Measurements from ENCODE around the gene TOR3A.
"Not testable (repeated sequence)": the region's sequence is repeated elsewhere in the genome, so short reads cannot be mapped to it uniquely, and the experiment has no call there.

Gene TOR3A, protein sequence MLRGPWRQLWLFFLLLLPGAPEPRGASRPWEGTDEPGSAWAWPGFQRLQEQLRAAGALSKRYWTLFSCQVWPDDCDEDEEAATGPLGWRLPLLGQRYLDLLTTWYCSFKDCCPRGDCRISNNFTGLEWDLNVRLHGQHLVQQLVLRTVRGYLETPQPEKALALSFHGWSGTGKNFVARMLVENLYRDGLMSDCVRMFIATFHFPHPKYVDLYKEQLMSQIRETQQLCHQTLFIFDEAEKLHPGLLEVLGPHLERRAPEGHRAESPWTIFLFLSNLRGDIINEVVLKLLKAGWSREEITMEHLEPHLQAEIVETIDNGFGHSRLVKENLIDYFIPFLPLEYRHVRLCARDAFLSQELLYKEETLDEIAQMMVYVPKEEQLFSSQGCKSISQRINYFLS

DNA sequence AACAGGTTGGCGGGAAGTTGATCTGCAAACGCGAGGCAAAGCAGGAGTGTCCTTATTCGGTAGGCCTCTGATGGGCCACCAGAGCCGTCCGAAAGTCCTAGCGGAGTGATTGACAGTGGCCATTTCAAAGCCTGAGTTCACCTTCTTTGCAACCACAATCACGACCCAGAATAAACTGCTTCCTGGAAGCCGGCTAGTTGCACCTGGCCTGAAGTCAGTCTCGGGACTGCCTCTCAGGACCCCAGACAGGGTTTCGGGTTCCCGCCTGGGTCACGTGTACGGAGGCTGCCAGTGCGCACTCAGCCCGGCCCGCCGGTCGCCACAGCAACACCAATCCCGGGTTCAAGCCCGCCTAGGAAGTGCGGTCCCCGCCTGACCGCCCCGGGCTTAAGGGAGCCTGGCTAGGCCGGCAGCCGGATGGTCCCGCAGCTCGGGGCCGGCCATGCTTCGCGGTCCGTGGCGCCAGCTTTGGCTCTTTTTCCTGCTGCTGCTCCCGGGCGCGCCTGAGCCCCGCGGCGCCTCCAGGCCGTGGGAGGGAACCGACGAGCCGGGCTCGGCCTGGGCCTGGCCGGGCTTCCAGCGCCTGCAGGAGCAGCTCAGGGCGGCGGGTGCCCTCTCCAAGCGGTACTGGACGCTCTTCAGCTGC, at the start of gene TOR3A:
TOR3A (plus strand) TSS at position 384 of the 646 bp plus-strand sequence; CDS start at position 443, 59 bp downstream.
- peak; percentile 95 for DNase-seq

DNA sequence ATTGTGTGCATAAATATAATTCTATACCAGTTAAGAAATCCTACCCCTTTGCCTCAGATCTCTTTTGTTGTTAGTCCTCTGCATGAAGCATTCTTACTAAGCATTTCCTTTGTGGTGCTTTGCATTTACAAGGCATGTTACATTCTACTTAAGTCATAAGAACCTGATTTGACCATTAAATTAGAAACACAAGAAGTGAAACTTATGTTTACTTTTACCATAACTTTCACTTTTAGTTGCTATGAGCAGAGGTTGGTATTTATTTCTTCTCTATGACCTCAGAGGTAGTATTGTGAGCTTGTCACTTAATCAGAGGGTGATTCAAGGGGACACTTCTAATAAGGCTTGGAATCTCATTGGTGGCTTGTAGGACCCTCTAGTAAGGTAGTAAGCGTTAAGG, 47.1 kb upstream of the TOR3A start:
- no peak for DNase-seq

DNA sequence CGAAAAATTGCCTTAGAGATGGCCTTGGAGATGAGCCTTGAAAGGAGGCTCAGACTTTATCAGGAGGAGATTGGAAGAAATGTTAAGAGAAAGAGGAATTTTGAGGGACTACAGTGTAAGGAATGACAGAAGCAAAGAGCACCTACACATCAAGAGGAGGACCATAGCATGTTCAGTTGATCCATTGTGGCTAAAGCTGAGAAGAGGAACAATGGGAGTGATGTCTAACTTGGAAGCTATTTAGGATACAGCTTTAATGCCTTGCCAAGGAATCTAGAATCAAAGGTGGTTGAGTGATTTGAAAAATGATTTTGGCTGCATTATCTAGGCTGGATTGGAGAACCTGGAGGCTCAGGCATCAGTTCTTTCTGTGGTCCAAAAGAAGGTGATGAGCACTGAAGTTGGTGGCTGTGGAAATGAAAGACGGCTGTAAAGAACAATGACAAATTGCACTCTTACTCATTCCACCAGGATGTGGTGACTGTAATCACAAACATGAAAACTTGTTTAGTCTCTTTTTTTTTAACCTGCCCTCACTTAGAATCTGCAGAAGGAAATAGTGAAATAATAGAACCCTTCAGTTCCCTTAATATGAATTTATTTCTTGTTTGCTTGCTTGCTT, 44.9 kb upstream of the TOR3A start:
- DNase-seq, result no peak

DNA sequence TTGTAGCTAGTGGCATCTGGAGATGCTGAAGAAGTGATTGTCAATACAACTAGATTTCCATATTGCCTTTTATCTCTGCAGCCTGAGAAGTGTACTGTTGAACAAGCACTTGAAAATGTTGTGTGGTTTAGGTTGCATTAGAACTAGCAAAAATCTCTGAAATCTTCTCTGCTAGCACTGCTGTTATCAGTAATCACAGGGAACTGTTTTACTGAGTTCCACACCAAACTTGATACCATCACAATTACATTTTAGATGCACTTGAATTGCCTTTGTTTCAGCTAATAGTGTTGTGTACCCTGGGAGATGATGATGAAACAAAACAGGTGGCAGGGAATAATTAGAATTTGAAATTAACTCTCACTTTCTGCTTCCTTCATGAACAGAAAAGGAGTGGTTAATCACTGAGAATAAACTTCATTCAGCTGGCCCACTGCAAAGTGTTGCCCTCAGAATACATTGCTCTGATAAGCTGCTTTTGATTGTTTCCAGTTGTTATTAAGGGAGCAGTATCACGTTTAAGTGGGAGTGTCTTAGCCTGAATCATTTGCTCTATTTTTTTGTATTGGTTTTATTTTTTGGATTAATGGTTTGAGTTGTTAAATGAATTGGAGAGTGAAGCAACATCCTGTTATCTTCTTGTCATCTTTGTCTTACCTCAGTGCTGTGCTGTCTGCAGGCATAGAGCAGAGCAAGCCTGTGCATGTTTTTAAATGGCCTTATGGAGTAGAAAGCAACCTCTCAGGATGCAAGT, 43.2 kb upstream of the TOR3A start:
- peak; percentile 58 for DNase-seq

DNA sequence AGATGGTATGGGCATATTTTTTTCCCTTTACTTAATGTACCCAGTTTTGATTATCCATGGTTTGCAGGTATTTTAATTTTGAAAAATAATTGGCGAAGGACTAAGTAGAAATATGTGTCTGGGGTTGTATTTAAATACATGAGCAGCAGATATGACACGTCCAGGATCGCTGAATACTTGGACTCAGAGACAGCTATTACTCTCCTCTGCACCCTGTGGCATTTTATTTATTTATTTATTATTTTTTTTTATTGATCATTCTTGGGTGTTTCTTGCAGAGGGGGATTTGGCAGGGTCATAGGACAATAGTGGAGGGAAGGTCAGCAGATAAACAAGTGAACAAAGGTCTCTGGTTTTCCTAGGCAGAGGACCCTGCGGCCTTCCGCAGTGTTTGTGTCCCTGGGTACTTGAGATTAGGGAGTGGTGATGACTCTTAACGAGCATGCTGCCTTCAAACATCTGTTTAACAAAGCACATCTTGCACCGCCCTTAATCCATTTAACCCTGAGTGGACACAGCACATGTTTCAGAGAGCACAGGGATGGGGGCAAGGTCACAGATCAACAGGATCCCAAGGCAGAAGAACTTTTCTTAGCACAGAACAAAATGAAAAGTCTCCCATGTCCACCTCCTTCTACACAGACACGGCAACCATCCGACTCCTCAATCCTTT, 42.2 kb upstream of the TOR3A start:
- not testable (repeated sequence) for DNase-seq

DNA sequence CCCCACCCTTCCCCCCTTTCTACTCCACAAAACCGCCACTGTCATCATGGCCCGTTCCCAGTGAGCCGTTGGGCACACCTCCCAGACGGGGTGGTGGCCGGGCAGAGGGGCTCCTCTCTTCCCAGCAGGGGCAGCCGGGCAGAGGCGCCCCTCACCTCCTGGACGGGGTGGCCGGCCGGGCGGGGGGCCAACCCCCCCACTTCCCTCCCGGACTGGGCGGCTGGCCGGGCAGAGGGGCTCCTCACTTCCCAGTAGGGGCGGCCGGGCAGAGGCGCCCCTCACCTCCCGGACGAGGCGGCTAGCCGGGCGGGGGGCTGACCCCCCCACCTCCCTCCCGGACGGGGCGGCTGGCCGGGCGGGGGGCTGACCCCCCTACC, 41.7 kb upstream of the TOR3A start:
- not testable (repeated sequence) for DNase-seq

DNA sequence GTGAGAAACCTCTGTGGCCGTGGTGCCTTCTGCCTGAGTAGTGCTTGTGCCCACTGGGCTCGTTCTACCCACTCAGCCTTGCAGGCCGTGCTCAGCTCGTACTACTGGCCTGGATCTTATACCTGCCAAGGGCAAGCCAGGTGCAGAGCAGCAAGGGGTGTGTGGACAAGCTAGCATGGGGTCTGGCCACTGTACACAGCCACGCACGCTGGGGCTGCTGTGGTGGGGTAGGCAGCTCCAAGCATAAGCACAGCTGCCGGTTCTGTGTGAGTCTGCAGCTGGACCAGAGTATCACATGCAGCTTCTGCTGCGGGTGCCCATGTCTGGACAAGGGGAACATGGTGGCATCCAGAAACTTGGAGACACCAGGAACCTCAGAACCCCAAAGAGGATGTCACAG, 39.8 kb upstream of the TOR3A start:
- no peak for DNase-seq

DNA sequence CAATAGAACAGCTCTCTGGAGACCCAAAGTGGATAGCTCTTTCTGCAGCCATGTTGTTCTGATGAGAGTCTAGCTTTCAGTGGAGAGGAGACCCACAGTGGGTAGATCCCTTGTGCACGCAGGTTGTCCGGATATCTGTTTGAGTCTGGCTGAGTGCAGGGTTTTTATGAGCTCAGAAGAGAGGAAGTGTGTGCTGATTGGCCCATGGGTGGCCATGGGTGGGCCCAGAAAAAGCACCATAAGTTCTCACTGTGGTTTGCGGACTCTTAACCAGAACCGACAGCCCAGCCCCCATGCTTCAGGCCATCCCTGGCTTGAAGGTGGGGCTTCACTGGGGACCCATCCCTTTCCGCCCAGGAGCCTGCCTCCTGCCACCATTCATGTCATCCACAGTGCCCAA, 39.2 kb upstream of the TOR3A start:
- no peak for DNase-seq

DNA sequence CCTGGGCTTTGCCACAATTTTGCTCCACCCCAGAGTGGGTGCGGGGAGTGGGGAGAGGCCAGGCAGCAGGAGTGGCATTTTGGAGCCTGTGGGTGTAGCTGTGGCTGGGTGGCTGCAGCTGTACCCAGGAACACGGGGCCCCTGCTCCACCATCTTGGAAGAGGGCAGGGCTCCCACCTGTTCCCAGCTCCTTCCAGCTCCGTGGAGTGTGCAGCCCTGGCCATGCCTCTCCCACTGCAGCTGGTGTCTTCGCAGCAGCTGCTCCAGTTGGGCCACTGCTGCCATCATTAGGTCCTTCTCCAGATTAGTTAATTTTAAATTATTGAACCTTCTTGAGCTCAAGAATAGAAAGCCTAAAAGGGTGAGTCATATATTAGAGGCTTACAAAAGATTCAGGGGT, 38.6 kb upstream of the TOR3A start:
- no peak for DNase-seq

DNA sequence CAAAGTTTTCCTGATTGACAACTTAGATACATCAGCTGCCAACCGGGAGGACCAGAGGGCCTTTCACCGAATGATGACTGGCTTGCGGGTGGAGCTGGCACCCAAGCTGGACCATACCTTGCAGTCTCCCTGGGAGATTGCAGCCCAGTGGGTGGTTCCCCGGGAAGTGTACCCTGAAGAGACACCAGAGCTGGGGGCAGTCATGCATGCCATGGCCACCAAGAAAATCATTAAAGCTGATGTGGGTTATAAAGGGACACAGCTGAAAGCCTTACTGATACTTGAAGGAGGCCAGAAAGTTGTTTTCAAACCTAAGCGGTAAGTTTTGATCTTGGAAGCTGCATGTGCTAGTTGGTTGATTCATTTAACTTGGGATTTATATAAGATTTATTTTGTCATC, 38.0 kb upstream of the TOR3A start:
- DNase-seq, result no peak

DNA sequence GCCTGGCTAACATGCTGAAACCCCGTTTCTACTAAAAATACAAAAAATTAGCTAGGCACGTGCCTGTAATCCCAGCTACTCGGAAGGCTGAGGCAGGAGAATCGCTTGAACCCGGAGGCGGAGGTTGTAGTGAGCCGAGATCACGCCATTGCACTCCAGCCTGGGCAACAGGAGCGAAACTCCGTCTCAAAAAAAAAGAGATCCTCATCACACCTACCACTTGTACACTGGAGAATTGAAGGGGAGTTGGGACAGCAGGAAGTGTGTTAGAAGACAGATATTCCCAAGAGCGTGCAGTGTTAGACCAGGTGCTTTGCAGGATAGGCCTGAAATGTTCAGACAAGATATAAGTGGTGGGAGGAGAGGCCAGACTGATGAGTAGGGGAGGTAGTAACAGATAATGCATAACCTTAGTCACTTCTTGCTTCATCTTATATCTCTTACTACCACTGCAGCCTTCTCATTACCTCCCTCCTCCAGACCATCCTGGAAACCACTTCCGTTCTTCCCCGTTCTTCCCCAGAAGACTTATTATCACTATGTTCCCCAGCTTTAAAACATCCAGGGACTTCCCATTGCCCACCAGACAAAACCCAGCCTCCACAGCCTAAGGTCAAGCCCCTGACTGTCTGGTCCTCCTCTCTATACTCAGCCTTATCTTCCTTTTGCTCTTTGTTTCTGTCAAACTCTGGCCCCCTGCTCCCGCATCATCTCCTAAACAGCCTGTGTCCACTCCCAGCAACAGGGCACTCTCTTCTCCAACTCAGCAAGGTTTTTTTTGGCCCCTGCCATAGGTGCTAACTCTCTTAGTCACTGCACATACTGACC, 34.8 kb upstream of the TOR3A start:
- peak; percentile 91 for DNase-seq

DNA sequence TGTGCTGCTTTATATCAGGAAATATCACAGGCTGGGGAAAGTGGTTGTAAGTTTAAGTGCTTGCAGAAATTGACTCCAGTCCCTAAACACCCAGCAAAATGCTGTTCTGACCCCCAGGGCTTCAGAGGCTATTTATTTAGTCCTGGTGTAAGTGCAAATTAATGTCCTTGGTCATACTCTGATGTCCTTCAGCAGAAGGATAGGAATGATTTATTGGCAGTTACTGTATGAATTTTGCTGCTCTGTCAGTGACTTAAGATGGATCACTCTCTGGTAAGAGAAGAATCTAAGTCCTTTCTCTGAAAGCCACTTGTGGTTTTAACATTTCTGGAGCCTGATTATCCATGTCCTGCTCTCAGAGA, 34.3 kb upstream of the TOR3A start:
- DNase-seq, result no peak

DNA sequence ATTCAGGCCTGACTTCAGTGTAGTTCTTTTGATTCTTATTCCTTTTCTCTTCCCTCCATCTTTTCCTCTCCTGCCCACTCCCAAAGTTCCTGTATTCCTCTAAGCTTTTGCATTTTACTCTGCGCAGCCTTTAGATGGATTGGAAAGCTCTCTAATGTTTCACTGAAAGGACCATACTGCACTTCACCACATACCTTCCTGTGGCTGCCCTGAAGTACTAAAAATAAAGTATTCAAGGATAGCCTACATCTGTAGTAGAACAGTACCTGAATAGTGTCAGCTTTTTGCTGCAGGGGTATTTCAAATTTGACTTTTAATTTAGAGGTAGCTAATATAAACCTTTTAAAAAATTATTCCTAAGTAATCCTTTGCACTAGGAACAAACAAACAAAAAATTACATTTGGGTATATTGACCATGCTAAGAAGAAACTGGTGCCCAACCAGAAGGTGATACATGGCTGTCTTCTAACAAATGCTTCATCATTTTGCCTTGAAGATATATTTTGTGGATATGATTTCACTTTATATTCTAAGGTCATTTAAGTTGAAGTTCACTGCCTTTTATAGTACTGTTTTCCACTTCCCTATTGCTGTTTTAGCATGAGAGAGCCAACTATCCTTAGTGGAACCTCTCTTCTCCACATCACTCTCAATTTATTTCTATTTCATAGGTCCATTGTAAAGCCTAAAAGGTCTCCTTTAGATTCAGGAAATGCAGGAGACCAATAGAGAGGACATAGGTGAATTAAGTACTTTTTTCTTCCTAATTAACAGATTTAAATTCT, 33.3 kb upstream of the TOR3A start:
- no peak for DNase-seq

DNA sequence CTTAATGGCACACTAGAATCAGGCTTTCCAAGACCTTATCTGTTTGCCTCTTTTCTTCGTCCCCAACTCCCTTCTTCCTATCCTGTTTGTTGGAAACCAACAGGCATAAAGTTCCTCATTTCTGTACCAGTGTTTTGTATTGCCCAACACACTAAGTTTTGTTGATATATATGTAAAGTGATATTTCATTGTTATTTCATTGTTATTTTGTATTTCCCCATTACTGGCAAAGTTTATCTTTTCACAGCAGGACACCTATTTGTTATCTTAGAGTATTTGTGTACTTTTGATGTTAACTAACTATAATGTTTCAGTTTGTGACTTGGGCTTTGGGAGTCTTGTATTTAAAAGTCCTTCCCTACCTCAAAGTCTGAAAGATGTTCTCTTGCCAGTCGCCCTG, 29.1 kb upstream of the TOR3A start:
- DNase-seq, result no peak

DNA sequence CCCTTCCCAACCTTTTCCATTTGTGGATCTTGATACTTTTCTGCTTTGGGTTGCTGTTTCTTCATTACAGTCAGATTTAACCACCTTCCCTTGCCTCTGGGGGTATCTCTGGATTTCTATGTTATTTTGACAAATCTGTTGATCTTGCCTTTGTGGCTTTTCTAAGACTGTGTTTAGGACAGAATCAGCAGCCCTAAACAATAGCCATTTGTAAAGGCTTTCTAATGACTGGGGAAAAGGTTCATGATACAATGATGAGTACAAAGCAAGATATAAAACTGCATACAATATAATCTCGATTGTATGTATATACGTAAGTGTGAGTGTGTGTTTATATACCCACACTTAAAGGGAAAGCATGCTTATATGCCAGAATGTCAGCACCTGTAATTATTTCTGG, 28.4 kb upstream of the TOR3A start:
- DNase-seq, result no peak

DNA sequence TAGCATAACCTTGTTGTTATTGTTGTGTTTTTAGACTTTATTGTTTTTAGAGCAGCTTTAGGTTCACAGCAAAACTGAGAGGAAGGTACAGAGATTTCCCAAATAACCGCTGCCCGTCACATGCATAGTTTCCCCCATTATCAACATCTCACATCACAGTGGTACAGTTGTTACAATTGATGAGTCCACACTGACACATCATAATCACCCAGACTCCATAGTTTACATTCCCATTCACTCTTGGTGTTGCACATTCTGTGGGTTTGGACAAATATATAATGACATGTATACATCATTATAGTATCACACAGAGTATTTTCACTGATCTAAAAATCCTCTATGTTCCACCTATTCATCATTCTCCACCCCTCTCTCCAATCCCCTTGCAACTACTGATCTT, 25.9 kb upstream of the TOR3A start:
- DNase-seq, result no peak

DNA sequence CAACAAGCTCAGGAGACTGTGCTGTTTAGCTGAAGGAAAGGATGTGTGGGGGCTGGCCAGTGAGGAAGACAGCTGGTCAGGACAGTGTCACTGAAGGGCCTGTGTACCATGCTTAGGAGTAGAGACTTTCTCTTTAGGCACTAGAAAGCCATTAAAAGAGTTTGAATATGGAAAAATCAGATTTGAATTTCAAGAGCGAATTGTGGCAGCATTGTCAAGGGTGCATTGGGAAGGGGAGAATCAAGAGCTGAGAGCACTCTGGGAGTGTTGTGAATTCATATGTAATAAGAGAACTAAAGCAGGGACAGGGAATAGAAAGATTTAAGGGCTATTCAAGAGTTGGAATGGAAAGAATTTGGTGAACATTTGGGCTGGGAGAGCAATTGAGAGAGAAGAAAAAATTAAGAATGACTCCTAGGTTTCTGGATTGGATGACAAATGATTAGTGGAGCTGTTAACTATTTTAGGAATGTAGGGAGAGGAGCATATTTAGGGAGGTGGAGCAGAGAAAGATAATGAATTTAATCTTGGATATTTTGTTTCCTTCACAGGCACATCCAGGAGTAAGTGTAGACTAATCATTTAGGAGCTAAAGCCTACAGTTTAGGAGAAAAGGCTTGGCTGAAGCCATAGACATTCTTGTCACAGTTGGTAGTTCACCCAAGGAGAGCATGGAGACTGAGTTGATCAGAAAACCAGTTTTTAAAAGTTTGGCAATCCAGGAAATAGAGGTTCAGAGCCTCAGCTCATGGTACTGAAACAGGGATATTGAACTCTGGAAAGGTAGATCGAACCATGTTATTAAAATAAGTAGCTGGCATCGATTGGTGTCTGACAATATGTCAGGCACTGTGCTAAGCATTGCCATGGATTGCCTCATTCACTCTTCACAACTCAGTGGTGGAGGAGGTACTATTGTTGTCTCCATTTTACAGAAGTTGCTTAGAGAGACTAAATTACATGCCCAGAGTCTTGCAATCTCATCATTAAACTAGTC, 23.1 kb upstream of the TOR3A start:
- peak; percentile 14 for DNase-seq

DNA sequence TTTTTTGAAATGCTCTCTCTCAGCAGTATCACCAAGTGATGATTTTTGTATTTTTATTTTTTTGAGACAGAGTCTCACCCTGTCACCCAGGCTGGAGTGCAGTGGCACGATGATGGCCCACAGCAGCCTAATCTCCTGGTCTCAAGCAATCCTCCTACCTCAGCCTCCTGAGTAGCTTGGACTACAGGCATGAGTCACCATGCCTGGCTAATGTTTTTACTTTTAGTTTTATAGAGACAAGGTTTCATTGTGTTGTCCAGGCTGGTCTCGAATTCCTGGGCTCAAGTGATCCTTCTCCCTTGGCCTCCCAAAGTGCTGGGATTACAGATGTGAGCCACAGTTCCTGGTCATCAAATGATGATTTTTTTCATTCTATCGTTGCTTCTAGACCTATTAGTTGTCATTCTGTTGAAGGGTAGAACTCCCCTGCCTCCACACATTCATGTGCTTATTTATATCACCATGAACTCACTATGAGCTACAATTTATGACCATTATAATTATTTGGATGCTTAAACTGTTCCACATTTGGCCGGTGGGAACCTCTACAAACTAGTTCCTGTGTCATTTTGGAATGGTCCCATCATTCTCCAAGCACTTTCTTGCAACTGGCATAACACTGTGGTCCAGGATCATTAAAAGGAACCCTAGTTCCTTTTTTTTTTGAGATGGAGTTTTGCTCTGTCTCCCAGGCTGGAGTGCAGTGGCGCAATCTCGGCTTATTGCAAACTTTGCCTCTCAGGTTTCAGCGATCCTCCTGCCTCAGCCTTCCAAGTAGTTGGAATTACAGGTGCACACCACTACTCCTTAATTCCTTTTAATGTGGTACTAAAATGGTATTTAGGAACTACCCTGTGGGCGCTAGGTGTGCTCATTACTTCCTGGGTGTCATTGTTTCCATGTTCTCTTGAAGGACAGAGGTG, 20.2 kb upstream of the TOR3A start:
- no peak for DNase-seq

DNA sequence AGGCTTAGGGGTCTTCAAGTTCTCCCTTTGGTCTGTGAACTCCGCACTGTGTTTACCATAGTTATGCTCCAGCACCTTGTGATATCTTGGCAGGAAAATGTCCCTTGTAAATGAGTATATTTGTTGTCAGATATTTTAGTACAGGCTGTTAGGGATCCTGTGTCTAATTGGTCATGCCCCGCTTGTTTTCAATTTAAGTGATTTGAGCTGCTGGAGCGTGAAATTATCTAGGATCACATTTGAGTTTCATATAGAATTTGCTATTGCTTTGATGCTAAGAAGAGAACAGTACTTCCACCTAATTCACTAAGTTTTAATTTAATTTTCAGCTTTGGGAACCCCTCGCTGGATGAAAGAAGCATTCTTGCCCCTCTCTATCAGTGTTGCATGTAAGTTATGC, 15.4 kb upstream of the TOR3A start:
- no peak for DNase-seq

Measured in hematopoietic multipotent progenitor cell treated with erythropoietin and hydrocortisone succinate and interleukin-3 and kit ligand, for 4 days (in vitro differentiated cells).